Testis (tissue), 3 donors: ENCODE measurements around the gene ATPAF2. TPM values are rescaled to one million over a fixed set of nuclear protein-coding genes. Genes with fewer than 3 reads are reported as not detected.

Experiments
- DNase-seq: peaks from one replicate; pipeline ENCODE4 v3.0.0-alpha.2; 2019
- H3K27ac ChIP-seq, 2 donors: fragments of 200-600 bp; sonication (generic); one replicate each; pipeline ENCODE4 v1.5.1; 2019
- H3K27me3 ChIP-seq: fragments of 200-600 bp; sonication (generic); one replicate; pipeline ENCODE4 v1.5.1; 2019
- H3K36me3 ChIP-seq: fragments of 200-600 bp; sonication (generic); one replicate; pipeline ENCODE4 v1.5.1; 2017; ENCODE audit warnings: low read depth; ENCODE audit errors: missing control alignments
- H3K4me1 ChIP-seq: fragments of 200-600 bp; sonication (generic); one replicate; pipeline ENCODE4 v1.5.1; 2019
- H3K4me3 ChIP-seq, 2 donors: fragments of 200-600 bp; sonication (generic); one replicate each; pipeline ENCODE4 v1.5.1; 2017 to 2019
- H3K9me3 ChIP-seq: fragments of 200-600 bp; sonication (generic); one replicate; pipeline ENCODE4 v1.5.1; 2017
- CTCF ChIP-seq, 3 experiments: fragments of 450-650 bp in 2 of 3; fragments of 200-600 bp in 1 of 3; sonication (generic) in 1 of 3; IDR thresholded peaks; one replicate each; pipeline ENCODE4 v1.5.1; 2016 to 2019; ENCODE audit warnings: antibody characterized with exemption in 3 of 3, mild to moderate bottlenecking in 2 of 3, moderate library complexity in 1 of 3
- POLR2A ChIP-seq: fragments of 450-650 bp; IDR thresholded peaks from one replicate; pipeline ENCODE4 v1.6.1; 2017; ENCODE audit warnings: antibody characterized with exemption, mild to moderate bottlenecking, moderate library complexity
- WGBS, 2 donors: methylation state at CpG; one replicate each; pipeline ENCODE4 v1.1.5; 2018; 5-methylcytosine and 5-hydroxymethylcytosine counted together
- intact Hi-C: fragments of 100-400 bp; cut with DNase I; formaldehyde crosslinking; loops from one replicate; pipeline ENCODE4 v1.15.1; 2023; ENCODE audit warnings: low total_unique reads
- polyA plus RNA-seq: library from polyadenylated mRNA; stranded (reverse); fragments of 350-450 nt; fragmentation: Illumina TruSeq; extraction: RNeasy Lipid Tissue Mini Kit (QIAGEN cat#74804); gene quantifications from one replicate; pipeline ENCODE4 v1.2.3, GENCODE V29; 2014; ENCODE audit warnings: low read depth, low replicate concordance; ENCODE audit not compliant: insufficient read depth
- total RNA-seq, 2 donors: library from RNA; depleted of rRNA; stranded (reverse); fragments of >200 nt; gene quantifications; one replicate each; pipeline ENCODE4 v1.2.3, GENCODE V29; 2016

The ATPAF2 gene
- total and polyA plus RNA-seq, 3 donors from 2014 or later = 42.6 to 63.3 (median 59.9) TPM

- no peak for TF ChIP-seq POLR2A
- TF ChIP-seq CTCF (IDR thresholded peaks at IDR 0.05) = no peak
- no peak for DNase-seq
- H3K4me1 ChIP-seq = no peaks in the 10 kb centered on the region
- no peak overlapping the region for H3K4me3 ChIP-seq
- intact Hi-C loops = no loop called here
- no peaks in the 10 kb centered on the region for H3K27me3 ChIP-seq
- 40 to 88% methylated on average over 1 to 3 of the region's 3 CpGs for WGBS, 2 donors
- no peaks in the 10 kb centered on the region for H3K9me3 ChIP-seq
- H3K36me3 ChIP-seq = no peaks in the 10 kb centered on the region
- H3K27ac ChIP-seq = no peak overlapping the region
Measured at GRCh38 chr17:17979778-17980177, 59.2 kb downstream of the ATPAF2 start.

- H3K9me3 ChIP-seq = no peaks in the 10 kb centered on the region
- no peak for DNase-seq
- H3K36me3 ChIP-seq = no peaks in the 10 kb centered on the region
- no peaks in the 10 kb centered on the region for H3K27me3 ChIP-seq
- H3K4me1 ChIP-seq = no peaks in the 10 kb centered on the region
- intact Hi-C loops = no loop called here
- H3K27ac ChIP-seq = no peak overlapping the region
- WGBS, 2 donors = 91 to 92% methylated on average over 8 to 14 of the region's 14 CpGs
- no peak overlapping the region for H3K4me3 ChIP-seq
- no peak for TF ChIP-seq CTCF (IDR thresholded peaks at IDR 0.05)
- TF ChIP-seq POLR2A = no peak
Measured at GRCh38 chr17:17978481-17979424, 60.2 kb downstream of the ATPAF2 start.

DNA sequence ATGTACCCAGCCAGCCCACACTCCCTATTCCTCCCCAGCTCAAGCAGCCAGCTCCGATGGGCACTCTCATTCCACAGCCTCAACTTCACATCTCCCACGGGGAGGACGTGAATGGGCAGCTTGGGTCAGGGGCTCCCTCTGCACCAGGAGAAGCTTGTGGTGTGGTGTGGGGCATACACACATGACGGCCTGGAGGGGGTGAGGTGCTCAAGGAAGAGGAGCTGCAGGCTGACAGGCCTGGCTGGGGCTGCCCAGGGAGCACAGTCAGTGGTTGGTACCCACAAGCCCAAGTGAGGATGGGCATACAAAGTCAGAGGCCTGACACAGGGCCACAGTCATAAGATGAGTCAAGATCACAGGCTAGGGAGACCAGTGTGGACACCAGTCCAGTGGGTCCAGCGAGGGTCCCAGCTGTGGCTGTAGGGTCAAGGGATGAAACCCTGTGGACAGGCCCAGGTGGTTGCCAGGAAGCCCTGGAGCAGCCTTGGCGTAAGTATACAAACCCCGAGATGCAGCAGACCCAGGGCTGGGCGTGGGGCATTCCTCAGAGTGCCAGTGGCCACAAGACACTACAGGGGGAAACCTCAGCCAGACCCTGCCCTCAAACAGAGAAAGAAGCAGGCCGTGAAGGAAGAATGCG, 61.9 kb downstream of the ATPAF2 start:
- Histone ChIP-seq H3K36me3 (no peaks in the 10 kb centered on the region), H3K27me3 (no peaks in the 10 kb centered on the region), H3K9me3 (no peaks in the 10 kb centered on the region), H3K4me1 (no peaks in the 10 kb centered on the region), H3K4me3 (no peak overlapping the region), H3K27ac (no peak overlapping the region)
- no peak for TF ChIP-seq CTCF (IDR thresholded peaks at IDR 0.05)
- TF ChIP-seq POLR2A = no peak
- WGBS, 2 donors = 79 to 81% methylated on average over 8 to 10 of the region's 10 CpGs
- intact Hi-C loops = no loop called here
- no peak for DNase-seq

DNA sequence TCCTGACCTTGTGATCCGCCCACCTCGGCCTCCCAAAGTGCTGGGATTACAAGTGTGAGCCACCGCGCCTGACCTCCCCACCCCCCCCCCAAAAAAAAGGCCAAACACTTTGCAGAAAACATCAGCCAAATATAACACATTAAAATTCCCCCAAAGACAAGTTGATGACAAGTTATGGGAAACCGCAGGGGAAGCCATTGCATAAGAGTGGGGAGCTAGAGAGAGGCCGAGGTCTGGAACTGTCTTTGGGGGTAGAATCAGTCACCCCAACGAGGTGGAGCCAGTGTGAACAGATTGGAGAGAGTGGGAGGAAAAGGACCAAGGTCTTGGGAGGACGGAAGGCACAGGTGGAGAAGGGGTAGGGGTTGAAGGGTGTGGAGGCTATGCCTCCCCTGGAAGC, 63.5 kb downstream of the ATPAF2 start:
- H3K4me1 ChIP-seq = peaks cover 7% of the 10 kb centered on the region
- no peaks in the 10 kb centered on the region for H3K27me3 ChIP-seq
- DNase-seq = no peak
- H3K4me3 ChIP-seq = no peak overlapping the region
- no peak overlapping the region for H3K27ac ChIP-seq
- no peaks in the 10 kb centered on the region for H3K9me3 ChIP-seq
- TF ChIP-seq CTCF (IDR thresholded peaks at IDR 0.05) (no peak), POLR2A (no peak)
- WGBS, 2 donors = 79 to 83% methylated on average over 8 of the region's 8 CpGs
- intact Hi-C loops = no loop called here
- H3K36me3 ChIP-seq = no peaks in the 10 kb centered on the region
